Smooth muscle cell (in vitro differentiated cells): Measurements from ENCODE around the gene SCAMP4. TPM values are rescaled to one million over a fixed set of nuclear protein-coding genes. Genes with fewer than 3 reads are reported as not detected.

ENCODE experiments used
- DNase-seq: peaks from one replicate; lab custom pipeline; 2025; ENCODE audit not compliant: unreplicated experiment; lab: John Stamatoyannopoulos, UW
- H2AFZ ChIP-seq: fragments of 200-600 bp; sonication (generic); 2 replicates; pipeline ENCODE4 v1.6.0; 2016; ENCODE audit warnings: antibody characterized with exemption, low read depth, mild to moderate bottlenecking
- H3F3A ChIP-seq: fragments of 200-600 bp; sonication (generic); 2 replicates; pipeline ENCODE4 v1.6.0; 2017; ENCODE audit warnings: antibody characterized with exemption, low read depth
- H3K27ac ChIP-seq: fragments of 200-600 bp; sonication (generic); 2 replicates; pipeline ENCODE4 v1.5.1; 2016; ENCODE audit warnings: low read depth, mild to moderate bottlenecking
- H3K27me3 ChIP-seq: fragments of 200-600 bp; sonication (generic); 2 replicates; pipeline ENCODE4 v1.6.1; 2016; ENCODE audit warnings: low read depth, mild to moderate bottlenecking
- H3K36me3 ChIP-seq: fragments of 200-600 bp; sonication (generic); 2 replicates; pipeline ENCODE4 v1.5.1; 2016; ENCODE audit warnings: low read depth
- H3K4me1 ChIP-seq: fragments of 200-600 bp; sonication (generic); 2 replicates; pipeline ENCODE4 v1.5.1; 2016; ENCODE audit warnings: low read depth
- H3K4me2 ChIP-seq: fragments of 200-600 bp; sonication (generic); 2 replicates; pipeline ENCODE4 v1.6.0; 2016; ENCODE audit warnings: mild to moderate bottlenecking
- H3K4me3 ChIP-seq: fragments of 200-600 bp; sonication (generic); 2 replicates; pipeline ENCODE4 v1.5.1; 2016; ENCODE audit warnings: mild to moderate bottlenecking
- H3K79me2 ChIP-seq: fragments of 200-600 bp; sonication (generic); 2 replicates; pipeline ENCODE4 v1.6.0; 2016; ENCODE audit warnings: low read depth, mild to moderate bottlenecking
- H3K9ac ChIP-seq: fragments of 200-600 bp; sonication (generic); 2 replicates; pipeline ENCODE4 v1.6.0; 2016; ENCODE audit warnings: low read depth
- H3K9me3 ChIP-seq: fragments of 200-600 bp; sonication (generic); replicated peaks from 2 replicates; pipeline ENCODE4 v1.5.1; 2016; ENCODE audit warnings: low read depth
- H4K20me1 ChIP-seq: fragments of 200-600 bp; sonication (generic); 2 replicates; pipeline ENCODE4 v1.6.0; 2016; ENCODE audit warnings: low read depth
- WGBS: methylation state at CpG from one replicate; pipeline ENCODE4 v1.1.7; 2016; ENCODE audit warnings: low lambda C conversion rate; 5-methylcytosine and 5-hydroxymethylcytosine counted together
- polyA plus RNA-seq: library from polyadenylated mRNA; unstranded; fragments of >200 nt; fragmentation: Nextera tagmentation; extraction: Ambion mirVana; gene quantifications from 2 replicates; pipeline ENCODE4 v1.2.1, GENCODE V29; 2016
- total RNA-seq: library from RNA; depleted of rRNA; stranded (reverse); fragments of >200 nt; gene quantifications from 2 replicates; pipeline ENCODE4 v1.2.3, GENCODE V29; 2014
- TF ChIP-seq, protein P1 (sequence below): fragments of 200-600 bp; sonication (generic); IDR thresholded peaks from 2 replicates; pipeline ENCODE4 v1.5.1; 2017; ENCODE audit warnings: borderline replicate concordance, mild to moderate bottlenecking, antibody characterized with exemption; ENCODE audit not compliant: insufficient read depth, poor library complexity, severe bottlenecking

The SCAMP4 gene
- total and polyA plus RNA-seq, 2 experiments from 2014 or later, result 54.5 to 96.9 TPM

DNA sequence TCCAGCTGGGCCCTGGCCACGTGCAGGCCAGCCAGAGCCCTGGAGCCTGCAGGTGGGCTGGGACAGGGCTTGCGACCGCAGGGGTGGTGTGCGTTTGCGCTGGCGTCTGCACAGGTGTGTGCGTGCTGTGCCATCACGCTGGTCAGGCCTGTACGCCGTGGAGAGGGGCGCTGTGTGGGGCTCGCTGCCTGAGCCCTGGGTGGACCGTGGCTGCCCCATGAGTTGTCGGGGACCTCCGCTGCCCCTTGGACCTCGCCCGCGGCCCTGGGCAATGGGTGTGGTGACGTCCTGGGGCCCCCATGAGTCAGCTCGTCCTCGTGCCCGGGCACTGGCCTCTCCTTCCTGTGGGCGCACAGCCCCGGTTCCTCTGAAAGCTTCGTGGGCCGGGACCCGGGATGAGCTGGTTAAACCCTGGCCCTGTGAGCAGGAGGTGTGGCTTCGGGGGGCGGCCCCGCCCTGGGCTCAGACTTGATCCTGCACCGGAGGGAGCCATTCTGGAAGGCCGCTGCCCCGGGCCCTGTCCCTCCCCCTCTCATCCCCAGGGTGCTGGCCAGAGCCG is 42.5 kb downstream of the SCAMP4 start:
- Histone ChIP-seq H4K20me1 (peaks cover 97% of the 10 kb centered on the region), H3K4me1 (peaks cover 8% of the 10 kb centered on the region)
- WGBS, result 93% methylated on average over 29 of the region's 34 CpGs

GRCh38 chr19:1949304-1950101 is 44.3 kb downstream of the SCAMP4 start:
- Histone ChIP-seq H3K9ac (no peak overlapping the region), H3K36me3 (no peaks in the 10 kb centered on the region), H2AFZ (no peak overlapping the region), H3K4me1 (no peaks in the 10 kb centered on the region), H3K4me2 (no peak overlapping the region), H4K20me1 (peaks cover 97% of the 10 kb centered on the region), H3K27ac (no peak overlapping the region), H3K79me2 (peaks cover 97% of the 10 kb centered on the region), H3K27me3 (no peaks in the 10 kb centered on the region), H3F3A (no peaks in the 10 kb centered on the region), H3K4me3 (no peak overlapping the region), H3K9me3 (no peaks in the 10 kb centered on the region)
- no peak for DNase-seq
- TF ChIP-seq, protein P1, sequence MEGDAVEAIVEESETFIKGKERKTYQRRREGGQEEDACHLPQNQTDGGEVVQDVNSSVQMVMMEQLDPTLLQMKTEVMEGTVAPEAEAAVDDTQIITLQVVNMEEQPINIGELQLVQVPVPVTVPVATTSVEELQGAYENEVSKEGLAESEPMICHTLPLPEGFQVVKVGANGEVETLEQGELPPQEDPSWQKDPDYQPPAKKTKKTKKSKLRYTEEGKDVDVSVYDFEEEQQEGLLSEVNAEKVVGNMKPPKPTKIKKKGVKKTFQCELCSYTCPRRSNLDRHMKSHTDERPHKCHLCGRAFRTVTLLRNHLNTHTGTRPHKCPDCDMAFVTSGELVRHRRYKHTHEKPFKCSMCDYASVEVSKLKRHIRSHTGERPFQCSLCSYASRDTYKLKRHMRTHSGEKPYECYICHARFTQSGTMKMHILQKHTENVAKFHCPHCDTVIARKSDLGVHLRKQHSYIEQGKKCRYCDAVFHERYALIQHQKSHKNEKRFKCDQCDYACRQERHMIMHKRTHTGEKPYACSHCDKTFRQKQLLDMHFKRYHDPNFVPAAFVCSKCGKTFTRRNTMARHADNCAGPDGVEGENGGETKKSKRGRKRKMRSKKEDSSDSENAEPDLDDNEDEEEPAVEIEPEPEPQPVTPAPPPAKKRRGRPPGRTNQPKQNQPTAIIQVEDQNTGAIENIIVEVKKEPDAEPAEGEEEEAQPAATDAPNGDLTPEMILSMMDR, result no peak
- WGBS, result 97% methylated on average over 38 of the region's 44 CpGs

More for the DNA sequence above, 42.5 kb downstream of the SCAMP4 start:
- H3K4me2 ChIP-seq, result no peak overlapping the region
- TF ChIP-seq, protein P1, result no peak
- no peak overlapping the region for H3K27ac ChIP-seq
- H2AFZ ChIP-seq, result no peak overlapping the region
- peaks cover 8% of the 10 kb centered on the region for H3F3A ChIP-seq
- H3K27me3 ChIP-seq, result no peaks in the 10 kb centered on the region
- no peaks in the 10 kb centered on the region for H3K36me3 ChIP-seq
- no peaks in the 10 kb centered on the region for H3K9me3 ChIP-seq
- H3K79me2 ChIP-seq, result peaks cover 97% of the 10 kb centered on the region
- no peak overlapping the region for H3K9ac ChIP-seq
- DNase-seq, result no peak
- H3K4me3 ChIP-seq, result no peak overlapping the region

- no peaks in the 10 kb centered on the region for H3K27me3 ChIP-seq
- H3K36me3 ChIP-seq, result no peaks in the 10 kb centered on the region
- no peak overlapping the region for H3K9ac ChIP-seq
- TF ChIP-seq, protein P1, result no peak
- H2AFZ ChIP-seq, result no peak overlapping the region
- H3K27ac ChIP-seq, result no peak overlapping the region
- H3K4me2 ChIP-seq, result no peak overlapping the region
- H3K9me3 ChIP-seq, result no peaks in the 10 kb centered on the region
- peaks cover 97% of the 10 kb centered on the region for H4K20me1 ChIP-seq
- H3F3A ChIP-seq, result no peaks in the 10 kb centered on the region
- no peak overlapping the region for H3K4me3 ChIP-seq
- DNase-seq, result no peak
- H3K4me1 ChIP-seq, result no peaks in the 10 kb centered on the region
- H3K79me2 ChIP-seq, result peaks cover 97% of the 10 kb centered on the region
- WGBS, result 95% methylated on average over 16 of the region's 16 CpGs
These were observed 45.4 kb downstream of the SCAMP4 start for GRCh38 chr19:1950640-1951039.
